GM18517 (cell line): ENCODE data around the gene DCAF10.
"Not testable (repeated sequence)": the region's sequence is repeated elsewhere in the genome, so short reads cannot be mapped to it uniquely, and the experiment has no call there.

Experiments used
- ATAC-seq: cut with Tn5 transposase; IDR thresholded peaks from one replicate; pipeline ENCODE4 v1.9.1; 2021; ENCODE audit warnings: mild to moderate bottlenecking, moderate library complexity; ENCODE audit not compliant: unreplicated experiment

DCAF10 gene

DNA sequence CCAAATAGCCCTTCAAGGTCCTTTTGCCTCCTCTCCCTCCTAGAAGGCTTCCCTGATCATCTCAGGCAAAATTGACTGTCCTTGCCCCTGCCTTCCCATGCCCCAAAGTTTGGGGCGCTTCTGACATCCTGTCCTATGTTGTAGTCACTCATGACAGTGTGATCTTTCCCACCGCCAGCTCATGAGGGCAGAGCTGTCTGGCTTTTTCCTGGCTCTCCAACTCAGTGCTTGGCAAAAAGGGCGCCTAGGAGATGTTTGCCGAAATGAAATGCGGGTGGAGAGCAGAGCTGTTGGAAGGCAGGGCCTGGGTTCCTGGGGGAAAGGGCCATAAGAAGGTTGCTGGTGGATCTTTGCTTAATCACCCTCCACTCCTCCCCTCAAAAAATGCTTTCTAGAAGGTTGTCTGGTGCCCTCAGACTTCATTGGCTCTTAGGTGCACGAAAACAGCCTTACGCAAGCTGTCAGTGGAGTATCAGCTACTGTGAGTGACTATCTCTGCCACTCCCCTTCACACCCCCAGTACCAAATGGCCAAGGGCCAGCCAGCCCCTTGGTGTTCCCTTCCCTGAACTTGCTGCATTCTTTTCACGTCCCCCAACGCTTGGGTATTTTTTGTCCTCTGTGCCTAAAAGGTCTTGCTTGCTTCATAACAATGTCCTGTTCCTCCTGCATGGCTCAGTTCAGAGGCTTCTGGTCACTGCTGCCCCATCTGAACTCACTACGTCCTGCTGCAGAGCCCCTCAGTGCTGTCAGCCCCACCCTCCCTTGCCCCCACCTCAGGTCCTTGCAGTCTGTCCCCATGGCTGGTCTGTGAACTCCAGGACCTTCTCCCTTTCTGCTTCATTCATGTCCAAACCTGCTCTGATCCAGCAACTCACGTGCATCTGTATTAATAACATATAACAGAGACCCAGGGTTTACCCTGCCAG is 106.0 kb downstream of the DCAF10 start:
- no peak for ATAC-seq

GRCh38 chr9:37908283-37908682 is 107.7 kb downstream of the DCAF10 start:
- no peak for ATAC-seq

DNA sequence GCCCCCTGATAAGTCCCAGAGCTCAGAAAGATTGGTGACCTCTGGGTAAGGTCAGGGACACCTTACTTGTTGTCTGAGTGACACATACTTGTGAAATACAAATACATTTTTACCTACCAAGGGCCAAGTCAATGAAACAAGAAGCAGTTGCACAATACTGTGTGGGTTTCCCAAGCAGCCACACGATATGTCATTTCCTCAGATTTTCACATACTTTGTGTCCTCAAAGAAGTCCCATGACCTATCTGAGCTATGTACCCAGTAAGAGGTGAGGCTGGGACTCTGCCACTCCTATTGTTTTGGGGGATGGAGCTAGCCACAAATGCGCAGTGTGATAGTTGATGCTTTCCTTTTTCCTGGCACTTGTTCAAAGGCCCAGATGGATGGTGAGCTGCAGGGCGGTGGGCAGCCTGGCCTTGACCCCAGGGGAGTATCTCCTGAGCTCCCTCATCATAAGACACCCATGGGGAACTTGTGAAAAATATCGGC is 108.1 kb downstream of the DCAF10 start:
- ATAC-seq: no peak

DNA sequence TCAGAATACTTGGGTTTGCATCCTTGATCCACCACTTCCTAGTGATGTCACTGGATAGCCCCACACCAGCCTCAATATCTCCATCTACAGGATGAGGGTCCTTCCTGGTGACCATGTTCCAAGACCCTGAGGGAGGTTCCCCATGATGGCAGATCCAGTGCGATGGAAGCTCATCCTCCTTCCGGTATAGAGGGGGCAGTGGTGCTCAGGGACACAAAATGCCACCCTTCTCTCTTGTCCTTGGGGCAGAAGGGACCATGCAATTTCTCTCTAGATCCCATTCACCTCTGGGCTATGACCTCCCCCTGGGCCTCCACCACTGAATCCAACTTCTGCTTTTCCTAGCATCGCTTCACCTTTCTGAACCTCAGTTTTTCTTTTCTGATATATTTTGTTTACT is 108.7 kb downstream of the DCAF10 start:
- ATAC-seq: no peak

GRCh38 chr9:37909836-37910235 is 109.2 kb downstream of the DCAF10 start:
- ATAC-seq: not testable (repeated sequence)

GRCh38 chr9:37910271-37910670 is 109.7 kb downstream of the DCAF10 start:
- ATAC-seq: no peak

GRCh38 chr9:37911271-37911681 is 110.7 kb downstream of the DCAF10 start:
- no peak for ATAC-seq

GRCh38 chr9:37913480-37914153 is 113.0 kb downstream of the DCAF10 start:
- ATAC-seq: peak; percentile 83

GRCh38 chr9:37914154-37914551 is 113.6 kb downstream of the DCAF10 start:
- no peak for ATAC-seq

DNA sequence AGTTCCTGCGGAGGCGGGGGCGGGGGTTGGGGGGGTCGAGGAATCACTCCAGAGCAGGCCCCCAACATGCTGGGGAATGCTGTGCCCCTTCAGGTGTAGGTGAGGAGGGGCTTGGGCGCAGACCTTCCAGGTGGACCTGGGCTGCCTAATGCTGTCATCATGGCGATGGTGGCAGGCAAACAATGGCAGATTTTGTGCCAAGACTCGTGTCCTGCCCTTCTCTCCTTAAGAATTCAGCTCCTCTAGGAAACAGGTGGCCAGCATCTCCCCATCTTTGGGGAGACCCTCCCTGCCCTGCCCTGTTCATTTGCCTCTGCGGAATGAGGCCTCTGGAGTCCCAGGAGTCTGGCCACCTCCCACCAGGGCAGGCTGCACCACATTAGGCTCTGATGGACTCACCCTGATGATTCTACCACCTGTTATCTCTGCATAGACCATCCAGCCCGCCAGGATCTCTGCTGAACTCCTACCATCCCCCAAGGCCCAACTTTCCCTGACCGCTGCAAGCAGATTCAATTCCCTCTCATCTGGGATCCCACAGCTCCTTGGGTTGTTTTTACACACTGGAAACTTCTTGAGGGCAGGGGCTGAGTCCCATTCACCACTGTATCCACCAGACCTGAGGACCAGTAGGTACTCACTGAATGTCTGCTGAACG is 114.2 kb downstream of the DCAF10 start:
- no peak for ATAC-seq

- no peak for ATAC-seq
Measured at GRCh38 chr9:37915911-37916470, 115.4 kb downstream of the DCAF10 start.

DNA sequence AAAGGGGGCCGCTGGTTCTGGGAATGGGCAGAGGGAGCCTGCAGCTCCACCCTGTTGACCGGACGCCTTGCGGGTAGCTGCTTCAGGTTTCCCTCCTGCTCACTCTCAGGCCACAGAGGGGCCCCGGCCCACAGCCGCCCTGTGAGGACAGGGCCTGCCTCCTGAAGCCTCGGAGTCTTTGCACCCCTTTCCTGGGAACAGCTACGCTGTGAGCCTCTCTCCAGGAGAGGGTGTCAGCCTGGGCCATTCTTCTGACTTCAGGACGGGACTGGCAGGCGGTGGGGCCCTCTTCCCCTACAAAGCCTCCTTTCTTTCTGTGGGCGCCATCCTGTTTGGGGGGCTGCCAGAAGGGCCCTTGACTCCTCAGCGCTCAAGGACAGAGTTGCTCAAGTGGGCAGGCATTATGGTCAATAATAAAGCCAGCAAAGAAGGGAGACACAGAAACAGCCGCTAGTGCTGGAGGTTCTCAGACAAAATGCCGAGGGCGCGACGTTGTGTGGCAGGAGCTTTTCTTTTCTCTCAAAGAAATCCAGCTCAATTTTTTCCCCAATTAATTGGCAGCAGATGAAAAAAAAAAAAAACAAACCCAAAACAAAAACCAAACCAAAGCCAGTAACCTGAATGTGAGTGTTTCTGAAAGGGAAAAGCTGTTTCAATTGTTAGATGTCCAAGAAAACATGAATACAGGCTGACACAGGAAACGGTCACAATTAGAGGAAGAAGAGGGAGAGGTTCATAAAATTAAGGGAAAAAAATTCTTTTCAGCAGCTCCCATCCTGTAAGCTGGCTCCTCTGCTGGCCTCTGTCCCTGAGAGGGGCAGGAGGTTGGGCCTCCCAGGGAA is 116.1 kb downstream of the DCAF10 start:
- ATAC-seq: no peak
